Forelimb muscle (tissue), 1 donor: ENCODE results near the gene SYT2. TPM values are rescaled to one million over a fixed set of nuclear protein-coding genes. Genes with fewer than 3 reads are reported as not detected.
"Not testable (repeated sequence)": the region's sequence is repeated elsewhere in the genome, so short reads cannot be mapped to it uniquely, and the experiment has no call there.

ENCODE experiments used
- DNase-seq: peaks from one replicate; pipeline ENCODE4 v3.0.0-alpha.2; 2013; ENCODE audit warnings: low read depth
- polyA plus RNA-seq: library from polyadenylated mRNA; unstranded; fragments of 120-200 nt; gene quantifications from one replicate; pipeline ENCODE4 v1.2.1, GENCODE V29; 2013; ENCODE audit not compliant: insufficient read length

SYT2 gene
- polyA plus RNA-seq, 1 donor = 0.63 TPM

- no peak for DNase-seq
Measured at GRCh38 chr1:202642619-202643291, 67.5 kb downstream of the SYT2 start.

- DNase-seq = no peak
Measured at GRCh38 chr1:202642212-202642611, 68.0 kb downstream of the SYT2 start.

DNA sequence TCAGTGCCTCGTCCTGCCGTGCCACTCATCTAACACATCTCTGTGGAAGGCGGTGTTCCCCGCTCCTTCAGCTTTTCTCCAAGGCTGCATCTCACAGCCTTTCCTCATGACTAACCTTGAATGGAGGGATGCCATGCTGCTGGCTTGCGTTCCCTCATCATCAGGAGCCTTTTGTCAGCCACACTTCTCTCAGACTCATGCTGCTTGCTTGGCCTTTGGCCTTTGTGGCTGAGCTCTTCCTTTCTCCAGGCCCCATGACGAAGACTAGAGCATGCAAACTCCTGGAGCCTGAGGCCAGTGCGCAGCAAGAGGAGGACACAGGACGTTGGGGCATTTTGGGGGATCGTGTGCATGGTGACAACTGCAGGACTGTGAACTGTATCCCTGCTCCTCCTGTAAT is 70.8 kb downstream of the SYT2 start:
- DNase-seq = no peak

DNA sequence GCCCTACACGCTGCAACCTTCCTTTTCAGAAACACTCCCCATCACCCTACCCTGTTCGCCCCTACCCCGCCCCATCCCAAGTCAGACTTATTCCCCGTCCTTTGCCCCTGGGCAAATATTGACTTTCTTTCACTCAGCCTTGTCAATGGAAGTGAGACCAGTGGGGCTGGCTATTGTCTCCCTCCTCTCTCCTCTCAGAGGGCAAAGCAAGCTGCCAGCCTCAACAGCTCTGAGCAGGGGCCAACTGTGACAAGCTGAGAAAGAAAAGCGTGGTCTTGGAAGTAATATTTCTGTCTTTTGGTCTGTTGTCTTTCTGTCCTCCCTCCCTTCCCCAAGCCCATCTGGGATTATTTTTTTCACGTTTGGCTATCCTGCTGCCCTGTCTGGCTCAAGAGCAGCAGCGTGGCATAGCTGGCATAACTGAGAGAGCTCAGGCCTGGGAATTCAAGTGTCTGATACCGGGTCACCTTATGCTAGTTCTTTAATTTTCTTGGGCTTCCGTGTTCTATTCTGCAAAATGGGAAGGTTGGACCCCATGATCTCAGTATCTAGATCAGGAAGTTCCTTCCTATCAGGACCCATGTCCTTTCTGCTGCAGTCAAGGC is 71.5 kb downstream of the SYT2 start:
- not testable (repeated sequence) for DNase-seq

GRCh38 chr1:202638019-202638700 is 72.1 kb downstream of the SYT2 start:
- no peak for DNase-seq

- not testable (repeated sequence) for DNase-seq
Measured at GRCh38 chr1:202637321-202638018, 72.8 kb downstream of the SYT2 start.

DNA sequence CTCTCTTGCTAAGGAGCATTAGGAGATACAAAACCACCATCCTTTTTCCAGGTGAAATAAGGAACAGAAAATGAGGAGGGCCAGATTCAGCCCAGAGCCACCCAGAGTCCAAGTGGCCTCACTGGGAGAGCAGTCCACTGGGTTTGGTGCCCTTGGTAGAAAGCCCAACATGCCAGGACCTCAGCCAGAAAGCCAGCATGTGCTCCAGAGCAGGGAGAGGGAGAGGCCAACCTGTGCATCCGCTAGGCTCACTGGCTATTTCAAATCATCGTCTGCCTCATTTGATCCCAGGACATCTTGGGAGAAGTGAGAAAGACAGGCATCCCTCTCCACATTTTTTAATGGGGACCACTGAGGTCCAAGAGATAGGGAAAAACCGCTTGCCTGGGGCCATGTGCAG is 74.1 kb downstream of the SYT2 start:
- not testable (repeated sequence) for DNase-seq

DNA sequence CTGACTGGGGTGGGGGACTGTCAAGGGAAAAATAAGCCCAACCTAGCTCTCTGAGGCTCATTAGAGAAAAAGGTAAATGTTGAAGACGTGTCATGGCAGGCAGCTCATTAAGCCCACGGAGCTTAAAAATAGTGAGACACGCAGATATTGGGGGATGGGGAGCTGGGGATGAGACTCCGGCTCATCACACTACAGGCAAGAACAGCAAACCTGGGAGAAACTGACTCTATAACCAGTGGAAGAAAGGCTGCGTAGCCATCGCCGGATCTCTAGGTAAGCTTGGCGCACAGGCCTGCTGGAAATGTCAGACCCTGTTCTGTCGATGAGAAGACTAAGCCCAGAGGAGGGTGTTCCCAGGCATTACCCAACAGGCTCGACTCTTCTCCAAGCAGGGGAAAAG is 78.0 kb downstream of the SYT2 start:
- DNase-seq = no peak

GRCh38 chr1:202631076-202631923 is 79.0 kb downstream of the SYT2 start:
- DNase-seq = no peak

DNA sequence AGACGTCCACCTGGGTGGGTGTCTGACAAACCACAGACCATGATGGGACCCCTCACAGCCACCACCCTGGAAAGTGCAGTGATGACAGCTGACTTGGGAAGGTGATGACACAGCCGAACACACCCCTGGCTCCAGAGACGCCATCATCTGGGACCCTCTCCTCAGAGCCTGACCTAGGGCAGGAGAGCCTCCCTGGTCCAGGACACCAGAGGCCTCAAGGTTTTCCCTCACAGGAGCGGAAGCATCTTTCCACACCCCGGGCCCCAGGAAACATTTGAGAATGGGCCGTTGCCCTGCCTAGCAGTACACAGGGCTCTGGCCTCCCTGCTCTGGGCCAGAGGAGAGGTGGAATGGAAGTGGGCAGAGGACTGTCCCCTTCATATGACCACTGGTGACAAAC is 79.7 kb downstream of the SYT2 start:
- DNase-seq = no peak

- not testable (repeated sequence) for DNase-seq
Measured at GRCh38 chr1:202630096-202630495, 80.2 kb downstream of the SYT2 start.

- DNase-seq = not testable (repeated sequence)
Measured at GRCh38 chr1:202629257-202629811, 80.9 kb downstream of the SYT2 start.

DNA sequence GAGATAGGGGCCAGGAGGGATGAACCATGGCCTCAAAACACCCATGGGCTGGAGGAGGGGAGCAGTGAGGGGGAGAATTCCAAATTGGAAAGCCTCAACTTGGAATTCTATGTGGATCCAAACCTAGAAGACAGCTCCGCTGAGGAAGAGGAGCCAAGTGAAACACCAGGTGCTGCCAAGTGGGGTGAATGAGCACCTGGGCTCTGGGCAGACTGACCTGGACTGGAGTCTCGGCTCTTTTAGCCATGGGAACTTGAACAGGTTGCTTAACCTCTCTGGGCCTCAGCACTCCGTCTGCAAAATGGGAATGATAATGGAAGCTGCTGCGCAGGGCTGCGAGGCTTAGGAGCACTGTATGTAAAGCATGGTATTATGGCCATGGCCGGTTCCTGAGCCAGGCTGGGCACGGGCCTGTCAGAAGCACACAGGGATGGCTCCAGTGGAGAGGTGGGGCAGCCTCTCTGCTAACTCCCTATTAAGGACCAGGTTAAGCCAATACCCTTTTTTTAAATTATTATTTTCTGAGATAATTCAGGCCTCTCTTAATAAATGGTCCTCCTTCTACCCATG is 81.5 kb downstream of the SYT2 start:
- no peak for DNase-seq

GRCh38 chr1:202627841-202628565 is 82.3 kb downstream of the SYT2 start:
- DNase-seq = no peak

- not testable (repeated sequence) for DNase-seq
Measured at GRCh38 chr1:202627036-202627435, 83.2 kb downstream of the SYT2 start.

- DNase-seq = no peak
Measured at GRCh38 chr1:202625416-202626360, 84.6 kb downstream of the SYT2 start.

DNA sequence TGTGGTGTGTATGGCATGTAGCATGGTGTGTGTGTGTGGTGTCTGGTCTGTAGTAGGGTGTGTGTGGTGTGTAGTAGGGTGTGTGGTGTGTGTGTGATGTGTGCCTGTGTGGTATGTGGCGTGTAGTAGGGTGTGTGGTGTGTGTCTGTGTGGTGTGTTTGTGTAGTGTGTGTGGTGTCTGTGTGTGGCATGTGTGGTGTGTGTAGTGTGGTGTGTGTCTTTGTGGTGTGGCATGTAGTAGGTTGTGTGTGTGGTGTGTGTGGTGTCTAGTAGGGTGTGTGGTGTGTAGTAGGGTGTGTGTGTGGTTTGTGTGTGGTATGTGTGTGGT is 85.5 kb downstream of the SYT2 start:
- no peak for DNase-seq

GRCh38 chr1:202624088-202624780 is 86.0 kb downstream of the SYT2 start:
- no peak for DNase-seq
